ENCODE measurements around the gene WNT3A.

- TF ChIP-seq, protein P1, sequence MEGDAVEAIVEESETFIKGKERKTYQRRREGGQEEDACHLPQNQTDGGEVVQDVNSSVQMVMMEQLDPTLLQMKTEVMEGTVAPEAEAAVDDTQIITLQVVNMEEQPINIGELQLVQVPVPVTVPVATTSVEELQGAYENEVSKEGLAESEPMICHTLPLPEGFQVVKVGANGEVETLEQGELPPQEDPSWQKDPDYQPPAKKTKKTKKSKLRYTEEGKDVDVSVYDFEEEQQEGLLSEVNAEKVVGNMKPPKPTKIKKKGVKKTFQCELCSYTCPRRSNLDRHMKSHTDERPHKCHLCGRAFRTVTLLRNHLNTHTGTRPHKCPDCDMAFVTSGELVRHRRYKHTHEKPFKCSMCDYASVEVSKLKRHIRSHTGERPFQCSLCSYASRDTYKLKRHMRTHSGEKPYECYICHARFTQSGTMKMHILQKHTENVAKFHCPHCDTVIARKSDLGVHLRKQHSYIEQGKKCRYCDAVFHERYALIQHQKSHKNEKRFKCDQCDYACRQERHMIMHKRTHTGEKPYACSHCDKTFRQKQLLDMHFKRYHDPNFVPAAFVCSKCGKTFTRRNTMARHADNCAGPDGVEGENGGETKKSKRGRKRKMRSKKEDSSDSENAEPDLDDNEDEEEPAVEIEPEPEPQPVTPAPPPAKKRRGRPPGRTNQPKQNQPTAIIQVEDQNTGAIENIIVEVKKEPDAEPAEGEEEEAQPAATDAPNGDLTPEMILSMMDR (IDR thresholded peaks at IDR 0.05) = no peak
- no peak for TF ChIP-seq POLR2A (IDR thresholded peaks at IDR 0.05)
Observed at GRCh38 chr1:228082918-228083870, 76.4 kb downstream of the WNT3A start.
